ENCODE data around the gene SSC5D.

GRCh38 chr19:55483706-55484592, 4.3 kb upstream of the SSC5D start:
- TF ChIP-seq POLR2A (IDR thresholded peaks at IDR 0.05; ENCODE audit: low read depth, low read length), result no peak
- no peak for TF ChIP-seq POLR2AphosphoS5 (IDR thresholded peaks at IDR 0.05; ENCODE audit: low read depth, low read length)
- TF ChIP-seq TAF1 (IDR thresholded peaks at IDR 0.05; ENCODE audit: low read depth, low read length), result no peak

Measured in GM12891 (cell line).